GM19240 (cell line): ENCODE data around the gene CELF2.
"Not testable (repeated sequence)": the region's sequence is repeated elsewhere in the genome, so short reads cannot be mapped to it uniquely, and the experiment has no call there.

Experiments
- DNase-seq: peaks from one replicate; pipeline ENCODE4 v3.0.0; 2011; ENCODE audit warnings: low spot score; ENCODE audit not compliant: insufficient read length

The CELF2 gene

DNA sequence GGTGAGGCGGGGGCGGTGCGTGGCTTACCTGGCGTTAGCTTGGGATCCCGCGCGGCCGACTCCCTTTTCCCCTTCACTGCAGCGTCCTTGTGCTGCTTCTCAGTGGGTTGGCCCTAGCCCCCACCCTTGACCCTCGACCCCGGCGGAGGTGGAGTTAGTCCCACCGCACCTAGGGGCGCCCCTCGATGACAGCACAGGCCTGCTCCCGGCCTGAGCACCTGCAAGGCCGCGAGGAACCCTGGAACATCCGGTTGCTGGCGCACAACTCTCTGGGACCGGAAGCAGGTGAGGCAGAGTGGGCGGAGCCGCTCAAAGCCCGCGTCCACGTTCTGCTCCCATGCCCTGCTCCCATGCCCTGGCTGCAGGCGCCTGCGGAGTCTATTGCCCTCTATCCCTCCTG is 326.9 kb downstream of the CELF2 start:
- no peak for DNase-seq

DNA sequence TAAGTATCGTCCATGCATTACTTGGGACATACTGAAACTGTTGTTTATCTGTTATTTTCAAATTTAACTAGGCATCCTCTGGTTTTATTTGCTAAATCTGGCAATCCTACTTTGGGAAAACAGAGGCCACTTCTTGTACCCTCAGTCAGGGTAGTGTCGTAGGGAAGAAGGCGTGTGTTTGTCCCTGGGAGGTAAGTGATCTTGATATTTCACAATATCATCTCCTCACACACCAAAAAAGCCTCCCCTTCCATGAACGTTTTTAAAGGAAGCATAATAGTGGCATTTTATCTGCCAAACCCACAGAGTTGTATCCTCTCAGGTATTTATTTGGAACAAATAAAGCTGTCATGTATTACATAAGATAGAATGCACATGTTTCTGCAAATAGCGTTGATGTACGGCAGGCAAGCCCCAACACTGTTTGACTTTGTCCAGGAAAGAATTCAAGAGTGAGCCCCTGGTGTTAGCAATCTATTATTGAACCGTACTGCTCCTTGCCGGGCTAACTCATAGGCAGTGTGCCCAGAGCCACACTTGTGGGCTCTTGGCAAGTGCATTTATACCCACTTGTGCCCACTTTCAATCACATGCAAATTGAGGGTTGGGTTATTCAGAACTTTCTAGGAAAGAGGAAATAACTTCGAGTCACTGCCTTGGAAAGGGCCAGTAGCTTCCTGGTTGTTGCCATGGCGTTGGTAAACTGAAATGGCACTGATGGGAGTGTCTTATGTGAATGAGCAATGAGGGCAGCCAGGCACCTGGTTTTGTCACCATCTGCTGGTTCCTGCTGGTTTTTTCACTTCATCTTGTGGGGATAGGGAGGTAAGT is 327.8 kb downstream of the CELF2 start:
- DNase-seq = no peak

DNA sequence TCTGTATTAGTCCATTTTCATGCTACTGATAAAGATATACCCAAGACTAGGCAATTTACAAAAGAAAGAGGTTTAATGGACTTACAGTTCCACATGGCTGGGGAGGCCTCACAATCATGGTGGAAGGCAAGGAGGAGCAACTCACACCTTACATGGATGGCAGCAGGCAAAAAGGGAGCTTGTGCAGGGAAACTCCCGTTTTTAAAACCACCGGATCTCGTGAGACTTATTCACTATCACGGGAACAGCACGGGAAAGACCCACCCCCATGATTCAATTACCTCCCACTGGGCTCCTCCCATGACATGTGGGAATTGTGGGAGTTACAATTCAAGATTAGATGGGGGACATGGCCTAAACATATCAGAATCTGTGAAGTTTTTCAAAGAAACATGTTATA is 329.9 kb downstream of the CELF2 start:
- not testable (repeated sequence) for DNase-seq

DNA sequence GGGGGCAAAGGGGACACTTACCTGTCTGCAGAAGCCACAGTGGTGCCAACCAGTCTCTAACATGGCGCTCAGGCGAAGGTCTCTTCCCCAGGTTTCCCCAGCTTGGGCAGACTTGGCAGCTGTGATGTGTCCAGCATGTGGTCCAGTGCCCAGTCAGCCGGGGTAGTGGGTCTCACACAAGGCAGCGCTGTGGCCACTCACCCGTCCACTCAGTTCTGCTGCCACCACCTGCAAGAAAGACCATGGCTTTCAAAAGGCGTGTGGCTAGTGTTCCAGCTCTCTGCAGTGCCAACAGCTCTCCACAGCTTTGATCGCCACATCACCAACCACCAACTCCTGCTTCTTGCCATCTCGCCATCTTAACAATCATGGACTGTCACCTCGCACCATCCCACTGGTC is 334.1 kb downstream of the CELF2 start:
- DNase-seq = no peak

DNA sequence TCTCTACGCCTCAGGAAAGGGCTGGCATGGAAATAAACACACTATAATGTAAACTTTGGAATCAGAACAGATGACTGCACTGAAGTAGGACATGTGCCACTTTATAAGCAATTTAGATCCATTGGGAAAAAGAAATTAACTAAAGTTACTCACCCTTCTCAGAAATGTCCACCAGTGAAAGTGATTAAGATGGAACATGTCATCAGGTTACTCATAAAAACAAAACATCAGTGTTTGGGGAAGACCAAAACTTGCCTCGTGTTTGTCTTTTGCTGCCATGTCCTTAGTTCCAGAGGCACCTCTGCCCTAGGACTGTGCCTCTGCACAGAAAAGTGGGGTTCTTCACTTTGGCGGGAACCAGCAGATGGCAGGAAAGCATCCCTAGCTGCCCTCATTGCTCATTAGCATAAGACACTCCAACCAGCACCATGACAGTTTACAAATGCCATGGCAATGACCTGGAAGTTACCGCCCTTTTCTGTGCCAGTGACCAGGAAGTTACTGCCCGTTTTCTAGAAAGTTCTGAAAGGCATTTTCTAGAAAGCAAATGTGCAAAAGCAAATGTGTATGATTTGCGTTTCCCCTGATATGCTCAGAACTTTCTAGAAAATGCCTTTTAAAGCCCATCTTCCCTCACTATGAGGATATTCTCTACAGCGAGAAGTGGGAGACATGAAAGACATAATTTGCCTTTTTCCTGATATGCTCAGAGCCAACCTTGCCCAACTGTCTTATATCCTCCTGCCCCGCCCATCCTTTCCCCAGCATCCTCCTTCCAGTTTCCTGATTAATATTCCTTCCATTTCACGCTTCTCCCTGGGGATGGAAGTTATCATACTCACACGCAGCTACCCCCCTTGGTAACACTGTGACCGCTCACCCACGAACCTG is 335.6 kb downstream of the CELF2 start:
- DNase-seq = no peak

DNA sequence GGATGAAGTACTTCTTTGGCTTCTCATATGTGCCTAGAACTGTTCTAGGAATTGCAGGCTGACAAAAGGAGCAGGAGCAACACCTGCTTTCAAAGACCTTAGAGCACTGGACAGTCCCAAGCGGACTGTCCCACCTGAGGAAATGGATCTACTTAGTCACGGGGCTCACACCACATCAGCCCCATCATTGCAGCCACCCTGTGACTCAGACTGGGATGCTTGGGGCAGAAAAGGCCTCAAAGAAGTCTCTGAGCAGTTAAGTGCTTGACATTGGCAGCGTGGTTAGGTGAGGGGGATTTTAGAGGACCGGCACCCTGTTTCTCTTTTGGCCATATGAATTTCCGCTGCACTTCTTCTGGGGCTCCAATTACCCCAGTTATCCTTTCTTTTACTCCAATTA is 337.2 kb downstream of the CELF2 start:
- no peak for DNase-seq

DNA sequence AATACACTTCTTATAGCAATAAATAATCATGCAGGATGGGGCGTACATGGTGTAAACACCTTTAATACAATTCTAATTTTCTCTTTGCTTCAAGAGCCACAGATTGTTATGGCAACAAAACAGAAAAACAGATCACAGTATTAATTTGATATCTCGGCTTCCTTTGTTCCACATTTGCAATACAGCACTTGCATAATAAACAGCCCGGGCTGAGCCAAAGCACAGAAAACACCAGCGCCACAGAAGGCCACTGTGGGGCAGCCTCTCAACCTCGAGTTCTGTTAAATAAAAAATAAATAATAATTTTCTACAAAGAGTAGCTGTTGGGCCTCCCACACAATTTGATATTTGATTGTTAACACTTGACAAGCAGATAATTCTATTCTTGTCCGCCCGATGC is 337.9 kb downstream of the CELF2 start:
- no peak for DNase-seq

DNA sequence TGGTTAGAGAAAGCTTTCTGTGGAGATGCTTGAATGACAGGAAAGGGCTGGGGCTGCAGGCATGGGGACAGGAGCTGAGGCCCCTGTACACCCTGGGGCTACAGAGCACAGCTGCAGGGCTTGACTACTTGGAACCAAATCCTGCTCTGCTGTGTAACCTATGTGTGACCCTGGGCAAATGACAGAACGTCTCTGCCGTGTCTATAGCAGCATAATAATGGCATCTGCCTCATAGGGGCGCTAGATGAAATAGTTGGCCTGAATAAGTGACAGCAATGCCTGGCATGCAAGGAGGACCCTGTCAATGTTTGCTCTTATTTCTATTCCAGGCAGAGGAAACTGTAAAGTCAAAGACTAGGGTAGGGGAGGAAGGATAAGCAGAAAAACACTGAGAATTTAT is 339.8 kb downstream of the CELF2 start:
- DNase-seq = no peak

DNA sequence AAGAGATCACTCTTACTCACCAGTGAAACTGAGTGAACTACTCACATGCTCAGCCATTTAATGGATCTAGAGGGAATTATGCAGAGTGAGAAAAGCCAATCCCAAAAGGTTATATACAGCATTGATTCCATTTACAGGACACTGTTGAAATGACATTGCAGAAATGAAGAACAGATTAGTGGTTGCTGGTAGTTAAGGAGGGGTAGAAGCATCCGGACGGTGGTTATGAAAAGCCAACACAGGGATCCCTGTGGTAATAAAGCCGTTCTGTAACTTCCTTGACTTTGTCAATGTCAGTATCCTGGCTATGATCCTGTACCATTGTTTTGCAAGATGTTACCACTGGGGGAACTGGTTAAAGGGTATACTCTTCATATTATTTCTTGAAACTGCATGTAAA is 340.3 kb downstream of the CELF2 start:
- DNase-seq = no peak

DNA sequence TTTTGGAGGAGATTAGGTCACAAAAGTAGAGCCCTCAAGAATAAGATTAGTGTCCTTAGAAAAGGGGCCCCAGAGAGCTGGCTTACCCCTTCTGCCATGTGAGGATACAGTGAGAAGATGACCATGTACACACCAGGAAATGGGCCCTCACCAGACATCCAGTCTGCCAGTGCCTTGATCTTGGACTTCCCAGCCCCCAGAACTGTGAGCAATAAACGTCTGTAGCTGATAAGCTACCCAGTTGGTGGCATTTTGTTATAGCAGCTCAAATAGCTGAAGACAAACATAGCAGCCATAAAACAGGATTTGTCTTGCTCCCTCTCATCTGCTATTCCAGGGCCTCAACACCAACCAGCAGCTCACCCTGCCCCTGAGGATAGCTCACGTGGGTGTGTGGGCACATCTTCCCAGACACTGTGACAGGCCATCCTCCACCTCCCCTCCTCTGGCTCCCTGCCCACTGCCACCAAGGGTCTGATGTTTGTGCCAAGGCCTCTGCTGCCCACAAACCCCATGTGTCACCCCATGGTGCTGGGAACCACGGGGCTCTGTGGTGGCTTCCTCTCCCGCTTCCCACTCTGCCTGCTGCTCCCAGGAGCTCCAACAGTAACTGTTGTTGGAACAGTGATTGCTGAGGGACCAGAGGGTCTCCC is 341.4 kb downstream of the CELF2 start:
- DNase-seq = no peak

DNA sequence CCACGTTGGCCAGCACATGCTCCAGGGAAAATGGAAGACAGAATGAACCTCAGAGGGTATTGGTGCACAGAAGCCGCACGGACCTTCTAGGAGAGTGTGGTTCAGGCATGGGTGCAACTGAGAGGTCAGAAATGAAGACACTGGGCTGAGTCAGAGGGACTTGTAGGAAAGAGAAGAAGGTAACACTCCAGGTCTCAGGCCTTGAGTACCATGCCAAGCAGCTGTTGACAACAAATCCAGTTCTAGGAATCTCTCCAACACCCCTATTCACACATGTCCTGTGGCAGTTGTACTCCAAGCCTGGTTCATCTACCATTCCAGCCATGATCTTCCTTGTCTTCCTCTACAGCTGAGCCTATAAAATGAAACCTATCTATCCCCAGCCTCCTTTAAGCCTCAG is 342.2 kb downstream of the CELF2 start:
- no peak for DNase-seq

DNA sequence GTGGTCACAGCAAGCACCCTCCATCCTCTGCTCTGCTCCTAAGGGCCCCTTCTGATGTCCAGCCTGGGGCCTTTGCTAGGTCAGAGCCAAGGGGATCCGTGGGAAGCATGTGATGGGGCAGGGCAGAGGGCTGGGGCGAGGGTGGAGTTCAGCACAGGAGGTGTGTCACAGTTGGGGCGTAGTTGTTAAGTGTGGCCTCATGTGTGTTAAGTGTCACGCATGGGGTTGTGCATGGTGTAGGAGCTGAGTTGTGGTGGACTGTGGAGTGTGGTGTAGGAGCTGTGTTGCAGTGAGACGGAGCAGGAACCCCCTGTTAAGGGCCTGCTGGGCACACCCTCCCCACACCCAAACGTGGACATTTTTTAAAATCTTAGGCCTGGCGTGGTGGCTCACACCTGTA is 345.8 kb downstream of the CELF2 start:
- DNase-seq = no peak

DNA sequence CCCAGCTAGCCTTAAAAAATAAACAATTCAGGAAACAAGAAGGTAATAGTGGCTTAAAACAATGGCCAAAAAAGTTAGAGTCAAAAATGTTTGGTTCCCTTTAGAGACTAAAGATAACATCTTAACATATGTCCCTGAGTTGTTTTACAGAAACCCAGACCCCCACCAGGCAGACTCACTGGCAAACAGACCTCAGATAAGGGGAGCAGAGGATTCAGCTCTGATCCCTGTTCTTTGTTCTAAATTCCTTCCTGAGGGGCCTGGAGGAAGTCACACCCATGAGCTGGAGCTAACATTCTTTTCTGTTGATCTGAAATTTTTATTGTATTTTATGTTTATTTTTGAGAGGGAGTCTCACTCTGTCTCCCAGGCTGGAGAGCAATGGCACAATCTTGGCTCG is 346.6 kb downstream of the CELF2 start:
- DNase-seq = no peak

DNA sequence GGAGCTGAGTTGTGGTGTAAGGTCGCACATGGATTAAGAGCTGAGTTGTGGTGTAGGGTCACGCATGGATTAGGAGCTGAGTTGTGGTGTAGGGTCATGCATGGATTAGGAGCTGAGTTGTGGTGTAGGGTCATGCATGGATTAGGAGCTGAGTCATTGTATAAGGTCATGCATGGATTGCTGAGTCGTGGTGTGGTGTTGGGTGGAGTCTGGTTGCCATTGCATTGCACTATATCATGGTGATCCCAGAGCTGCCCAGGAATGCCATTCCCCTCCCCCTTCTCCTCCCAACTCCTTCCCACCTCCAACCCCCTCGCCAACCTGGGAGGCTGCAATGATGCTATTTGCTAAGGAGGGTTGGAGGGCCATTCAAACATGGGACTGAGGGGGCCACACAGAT is 349.2 kb downstream of the CELF2 start:
- DNase-seq = not testable (repeated sequence)

DNA sequence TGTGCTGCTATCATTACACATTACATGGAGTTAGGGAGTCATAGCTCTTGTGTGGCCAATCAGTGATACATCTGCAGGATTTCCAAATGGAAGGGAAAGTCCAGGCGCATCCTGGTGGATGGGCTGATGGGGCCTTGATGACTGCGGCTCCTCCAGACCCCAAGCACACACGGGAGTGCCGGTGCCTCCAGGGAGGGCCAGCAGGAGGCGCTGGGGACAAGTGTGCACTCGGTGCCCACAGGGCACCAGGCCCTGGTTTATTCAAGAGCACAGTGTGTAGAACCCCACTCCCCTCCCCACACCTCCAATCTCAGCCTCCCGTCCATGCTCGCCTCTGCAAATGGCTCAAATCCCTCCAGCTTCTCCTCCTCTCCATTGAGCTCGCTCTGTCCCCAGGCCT is 349.8 kb downstream of the CELF2 start:
- no peak for DNase-seq

DNA sequence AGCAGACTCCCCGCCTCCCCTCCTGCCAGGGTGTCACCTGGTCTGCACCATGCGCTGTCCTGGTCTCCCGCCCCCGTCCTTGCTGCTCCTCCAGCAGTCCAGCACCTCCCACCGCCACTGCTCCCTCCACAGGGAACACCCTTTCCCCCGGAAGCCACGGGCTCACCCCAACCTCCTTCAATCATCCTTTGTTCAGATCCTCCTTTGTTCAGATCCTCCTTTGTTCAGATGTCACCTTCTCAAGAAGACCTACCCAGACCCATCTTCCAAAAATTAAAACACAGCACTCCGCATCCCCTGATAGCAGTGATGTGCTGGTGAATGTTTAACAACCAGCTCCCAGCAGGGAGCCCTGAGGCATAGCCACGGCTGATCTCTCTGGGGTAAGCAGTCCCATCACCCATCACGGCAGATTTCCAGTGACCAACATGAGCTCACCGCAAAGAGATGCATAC is 356.1 kb downstream of the CELF2 start:
- no peak for DNase-seq

DNA sequence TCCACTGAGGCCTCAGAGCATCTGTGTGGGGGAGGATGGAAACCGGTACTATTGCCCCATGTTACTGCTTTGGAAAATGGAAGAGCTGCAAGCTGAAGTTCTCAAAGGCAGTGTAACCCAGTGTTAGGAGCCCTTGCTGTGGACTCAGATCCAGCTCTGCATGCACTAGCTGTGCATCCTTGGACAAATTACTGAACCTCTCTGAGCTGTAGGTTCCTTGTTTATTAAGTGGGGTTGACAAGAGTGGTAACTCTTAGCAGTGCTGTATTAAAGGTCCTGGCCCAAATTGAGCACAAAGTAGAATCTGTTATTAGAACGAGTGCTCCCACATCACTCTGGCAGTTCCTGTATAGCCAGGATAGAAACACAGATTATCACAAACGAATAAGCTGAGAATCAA is 359.6 kb downstream of the CELF2 start:
- DNase-seq = no peak

DNA sequence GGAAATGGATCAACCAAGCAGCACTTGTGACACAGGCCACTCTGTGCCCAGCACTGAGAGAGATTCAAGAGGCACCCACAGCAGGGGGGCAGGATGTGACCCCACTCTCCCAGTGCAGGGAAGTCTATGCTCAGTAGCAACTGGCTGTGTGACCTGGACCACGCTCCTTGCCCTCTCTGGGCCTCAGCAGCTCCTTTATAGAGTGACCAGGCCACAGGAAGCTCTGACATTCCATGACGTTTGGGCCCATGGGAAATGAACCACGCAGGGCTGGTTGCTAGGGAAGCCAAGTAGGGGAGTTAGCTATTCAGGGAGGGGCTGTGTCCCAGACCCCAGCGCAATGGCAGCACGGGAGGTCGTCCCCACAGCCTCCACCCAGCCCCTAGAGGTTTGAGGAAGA is 361.2 kb downstream of the CELF2 start:
- no peak for DNase-seq

DNA sequence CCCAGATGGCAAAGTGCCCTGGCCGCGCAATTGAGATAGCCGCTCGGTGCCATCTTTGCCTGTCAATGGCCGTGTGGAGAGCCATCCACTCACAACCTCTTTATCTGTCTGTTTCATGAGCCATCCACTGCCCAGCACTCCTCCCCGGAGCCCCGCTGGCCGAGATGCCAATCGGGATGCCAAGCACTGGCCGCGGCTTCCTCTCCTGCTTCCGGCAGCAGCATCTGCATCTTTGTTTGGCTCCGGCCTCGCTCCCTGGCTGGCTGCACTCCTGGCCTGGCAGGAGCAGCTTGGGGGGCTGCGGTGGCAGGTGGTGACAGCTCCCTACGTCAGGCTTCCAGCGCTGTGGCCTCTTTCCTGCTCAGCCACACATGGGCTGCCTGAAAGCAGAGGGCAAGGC is 362.1 kb downstream of the CELF2 start:
- DNase-seq = no peak

DNA sequence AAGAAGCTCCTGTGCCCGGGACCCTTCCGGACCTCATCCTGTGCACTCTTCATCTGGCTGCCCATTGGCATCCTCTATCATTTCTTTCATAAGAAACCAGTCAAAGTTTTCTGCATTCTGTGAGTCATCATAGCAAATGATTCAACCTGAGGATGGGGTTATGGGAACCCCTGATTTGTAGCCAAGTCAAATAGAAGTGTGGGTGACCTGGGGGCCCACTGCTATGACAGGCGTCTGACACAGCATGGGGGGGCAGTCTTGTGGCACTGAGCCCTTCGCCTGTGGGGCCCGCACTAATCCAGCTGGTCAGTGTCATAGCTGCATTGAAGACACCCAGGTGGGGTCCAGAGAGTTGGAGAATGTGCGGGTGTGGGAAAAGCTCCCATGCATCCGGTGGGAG is 363.4 kb downstream of the CELF2 start:
- DNase-seq = no peak

DNA sequence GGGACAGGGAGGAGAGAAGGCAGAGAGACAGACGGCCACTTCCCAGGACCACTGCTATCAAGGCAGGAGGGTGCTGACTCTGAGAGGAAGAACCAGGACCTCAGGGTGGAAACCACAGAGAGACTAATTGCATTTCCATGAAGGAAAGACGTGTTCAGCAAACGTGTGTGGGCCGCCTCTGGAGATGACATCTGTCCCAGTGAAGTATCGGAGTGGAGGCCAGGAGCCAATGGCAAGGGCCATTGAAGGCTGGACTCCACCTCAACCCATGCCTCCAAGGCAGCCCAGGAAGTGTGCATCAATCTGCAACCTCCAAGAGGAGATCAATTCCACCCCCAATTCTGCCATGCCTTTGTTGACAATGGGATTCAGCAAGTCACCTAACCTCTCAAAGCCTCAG is 363.8 kb downstream of the CELF2 start:
- no peak for DNase-seq

DNA sequence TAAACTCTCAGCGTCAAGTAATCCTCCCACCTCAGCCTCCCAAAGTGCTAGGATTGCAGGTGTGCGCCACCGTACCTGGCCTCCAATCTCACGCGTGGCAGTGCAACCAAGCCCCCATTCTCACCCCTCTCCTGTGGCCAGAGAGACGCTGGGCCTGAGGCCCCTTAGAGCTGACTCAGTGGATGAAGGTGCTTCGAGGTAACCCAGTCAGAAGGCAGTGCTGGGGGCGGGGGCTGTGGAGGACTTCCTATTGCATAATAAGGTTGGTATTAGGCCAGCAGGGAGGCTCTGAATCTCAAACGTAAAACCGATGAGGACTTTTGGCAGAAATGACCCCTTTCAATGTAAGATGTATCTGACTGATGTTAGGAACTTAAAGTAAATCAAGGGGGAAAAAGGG is 364.5 kb downstream of the CELF2 start:
- no peak for DNase-seq
